GM12891 (cell line): ENCODE measurements around the gene ZNF674.

Experiments used
- PAX5 ChIP-seq: IDR thresholded peaks from 2 replicates; pipeline ENCODE4 v1.6.1; 2011; ENCODE audit warnings: low read length, moderate library complexity, mild to moderate bottlenecking; ENCODE audit not compliant: insufficient read depth, severe bottlenecking
- POLR2A ChIP-seq: IDR thresholded peaks from 2 replicates; pipeline ENCODE4 v1.6.1; 2011; ENCODE audit warnings: low read depth, low read length, control low read depth
- POLR2AphosphoS5 ChIP-seq: IDR thresholded peaks from 2 replicates; pipeline ENCODE4 v1.6.1; 2011; ENCODE audit warnings: low read depth, low read length, control low read depth
- POU2F2 ChIP-seq: IDR thresholded peaks from 2 replicates; pipeline ENCODE4 v1.6.1; 2011; ENCODE audit warnings: low read depth, mild to moderate bottlenecking, control low read depth, low read length, moderate library complexity
- SPI1 ChIP-seq: IDR thresholded peaks from 2 replicates; pipeline ENCODE4 v1.6.1; 2011; ENCODE audit warnings: low read depth, low read length, control low read depth
- TAF1 ChIP-seq: IDR thresholded peaks from 2 replicates; pipeline ENCODE4 v1.6.1; 2011; ENCODE audit warnings: low read depth, low read length, control low read depth

DNA sequence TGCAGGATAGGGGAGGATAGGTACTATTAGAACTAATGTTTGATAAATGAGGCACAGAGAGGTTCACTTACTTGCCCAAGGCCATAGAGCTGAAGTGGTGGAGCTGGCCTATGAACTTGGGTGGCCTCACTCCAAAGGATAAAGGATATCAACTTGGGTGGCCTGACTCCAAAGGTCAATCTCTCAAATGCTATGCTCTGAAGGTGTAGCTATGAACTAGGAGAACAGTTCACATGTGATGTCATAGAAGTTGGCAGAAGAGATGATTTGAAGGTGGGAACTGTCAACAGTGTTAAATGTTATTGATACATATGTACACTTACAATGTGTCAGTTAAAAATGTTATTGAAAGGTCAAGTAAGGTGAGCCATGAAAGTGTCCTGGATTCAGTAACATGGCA, 22.2 kb upstream of the ZNF674 start:
- TF ChIP-seq PAX5, result no peak
- TF ChIP-seq POLR2A, result no peak
- TF ChIP-seq POLR2AphosphoS5, result no peak
- no peak for TF ChIP-seq TAF1
- TF ChIP-seq POU2F2, result no peak
- no peak for TF ChIP-seq SPI1
